CD1c-positive myeloid dendritic cell (primary cell): ENCODE data around the gene UBAC2.

Experiments used
- DNase-seq: peaks from one replicate; pipeline ENCODE4 v3.0.0-alpha.2; 2016; ENCODE audit errors: extremely low spot score

UBAC2 gene

GRCh38 chr13:99415851-99416331, 215.2 kb downstream of the UBAC2 start:
- peak; percentile 67 for DNase-seq

- no peak for DNase-seq
These were observed 215.9 kb downstream of the UBAC2 start for GRCh38 chr13:99416411-99417121.

GRCh38 chr13:99417201-99418102, 216.8 kb downstream of the UBAC2 start:
- no peak for DNase-seq

GRCh38 chr13:99418103-99418842, 217.6 kb downstream of the UBAC2 start:
- no peak for DNase-seq

- DNase-seq, result no peak
These were observed 218.1 kb downstream of the UBAC2 start for GRCh38 chr13:99418843-99419140.

- no peak for DNase-seq
These were observed 219.1 kb downstream of the UBAC2 start for GRCh38 chr13:99419591-99420243.

GRCh38 chr13:99421271-99421670, 220.6 kb downstream of the UBAC2 start:
- DNase-seq, result no peak

- peak; percentile 55 for DNase-seq
These were observed 221.3 kb downstream of the UBAC2 start for GRCh38 chr13:99421758-99422585.

- DNase-seq, result no peak
These were observed 222.0 kb downstream of the UBAC2 start for GRCh38 chr13:99422586-99423220.

GRCh38 chr13:99425485-99426341, 225.1 kb downstream of the UBAC2 start:
- peak; percentile 50 for DNase-seq

GRCh38 chr13:99426426-99426825, 225.8 kb downstream of the UBAC2 start:
- no peak for DNase-seq

- no peak for DNase-seq
These were observed 229.0 kb downstream of the UBAC2 start for GRCh38 chr13:99429670-99430069.

- DNase-seq, result no peak
These were observed 231.4 kb downstream of the UBAC2 start for GRCh38 chr13:99431927-99432608.

- DNase-seq, result peak; percentile 97
These were observed 232.2 kb downstream of the UBAC2 start for GRCh38 chr13:99432609-99433542.

GRCh38 chr13:99433543-99434075, 233.0 kb downstream of the UBAC2 start:
- DNase-seq, result no peak

- peak; percentile 92 for DNase-seq
These were observed 233.7 kb downstream of the UBAC2 start for GRCh38 chr13:99434258-99434788.

- DNase-seq, result no peak
These were observed 234.5 kb downstream of the UBAC2 start for GRCh38 chr13:99435116-99435515.
